ENCODE measurements around the gene MYO5A.
"Not testable (repeated sequence)": the region's sequence is repeated elsewhere in the genome, so short reads cannot be mapped to it uniquely, and the experiment has no call there.

The MYO5A gene

DNA sequence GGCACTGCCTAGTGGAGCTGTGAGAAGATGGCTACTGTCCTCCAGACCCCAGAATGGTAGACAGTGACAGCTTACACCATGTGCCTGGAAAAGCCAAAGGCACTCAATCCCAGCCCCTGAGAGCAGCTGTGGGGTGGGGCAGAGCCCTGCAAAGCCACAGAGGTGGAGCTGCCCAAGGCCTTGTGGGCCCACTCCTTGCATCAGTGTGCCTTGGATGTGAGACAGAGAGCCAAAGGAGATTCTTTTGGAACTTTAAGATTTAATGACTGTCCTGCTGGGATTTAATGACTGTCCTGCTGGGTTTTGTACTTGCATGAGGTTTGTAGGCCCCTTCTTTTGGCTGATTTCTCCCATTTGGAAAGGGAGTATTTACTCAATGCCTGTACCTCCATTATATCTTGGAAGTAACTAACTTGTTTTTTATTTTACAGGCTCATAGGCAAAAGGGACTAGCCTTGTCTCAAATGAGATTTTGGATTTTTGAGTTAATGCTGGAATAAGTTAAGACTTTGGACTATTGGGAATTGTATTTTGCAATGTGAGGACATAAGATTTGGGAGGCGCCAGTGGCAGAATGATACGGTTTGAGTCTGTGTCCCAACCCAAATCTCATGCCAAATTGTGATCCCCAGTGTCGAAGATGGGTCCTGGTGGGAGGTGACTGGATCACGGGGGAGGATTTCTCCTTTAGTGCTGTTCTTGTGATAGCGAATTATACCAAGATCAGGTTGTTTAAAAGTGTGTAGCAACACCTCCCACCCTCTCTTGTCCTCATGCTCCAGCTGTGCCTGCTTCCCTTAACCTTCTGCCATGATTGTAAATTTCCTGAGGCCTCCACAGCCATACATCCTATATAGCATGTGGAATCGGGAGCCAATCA, 80.4 kb downstream of the MYO5A start:
- no peak for DNase-seq (ENCODE audit: insufficient read length, low spot score)
- FAIRE-seq = no peak
- no peak for TF ChIP-seq PAX5 (IDR thresholded peaks at IDR 0.05; ENCODE audit: insufficient read depth, low read length, severe bottlenecking)
- no peak for TF ChIP-seq SPI1 (IDR thresholded peaks at IDR 0.05; ENCODE audit: low read depth, low read length)
- TF ChIP-seq POLR2AphosphoS5 (IDR thresholded peaks at IDR 0.05; ENCODE audit: low read depth, low read length) = no peak

DNA sequence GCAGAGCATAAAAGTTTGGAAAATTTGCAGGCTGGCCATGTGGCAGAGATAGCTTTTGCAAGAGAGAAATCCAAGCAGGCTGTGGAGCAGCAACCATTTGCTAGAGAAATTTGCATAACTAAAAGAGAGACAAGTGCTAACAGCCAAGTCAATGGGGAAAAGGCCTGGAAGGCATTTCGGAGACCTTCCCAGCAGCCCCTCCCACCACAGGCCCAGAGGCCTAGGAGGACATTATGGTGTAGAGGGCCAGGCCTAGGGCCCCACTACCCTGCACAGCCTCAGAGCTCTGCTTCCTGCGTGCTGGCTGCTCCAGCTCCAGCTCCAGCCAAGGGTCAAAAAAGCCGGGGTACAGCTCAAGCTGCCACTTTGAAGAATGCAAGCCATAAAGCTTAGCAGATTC, 82.7 kb downstream of the MYO5A start:
- DNase-seq (ENCODE audit: insufficient read length, low spot score) (no peak), FAIRE-seq (no peak)
- TF ChIP-seq POLR2A (IDR thresholded peaks at IDR 0.05; ENCODE audit: low read depth, low read length) (no peak), POLR2AphosphoS5 (IDR thresholded peaks at IDR 0.05; ENCODE audit: low read depth, low read length) (no peak), SPI1 (IDR thresholded peaks at IDR 0.05; ENCODE audit: low read depth, low read length) (no peak), TAF1 (IDR thresholded peaks at IDR 0.05; ENCODE audit: low read depth, low read length) (no peak), PAX5 (IDR thresholded peaks at IDR 0.05; ENCODE audit: insufficient read depth, low read length, severe bottlenecking) (no peak), POU2F2 (IDR thresholded peaks at IDR 0.05; ENCODE audit: low read depth, low read length) (no peak)

DNA sequence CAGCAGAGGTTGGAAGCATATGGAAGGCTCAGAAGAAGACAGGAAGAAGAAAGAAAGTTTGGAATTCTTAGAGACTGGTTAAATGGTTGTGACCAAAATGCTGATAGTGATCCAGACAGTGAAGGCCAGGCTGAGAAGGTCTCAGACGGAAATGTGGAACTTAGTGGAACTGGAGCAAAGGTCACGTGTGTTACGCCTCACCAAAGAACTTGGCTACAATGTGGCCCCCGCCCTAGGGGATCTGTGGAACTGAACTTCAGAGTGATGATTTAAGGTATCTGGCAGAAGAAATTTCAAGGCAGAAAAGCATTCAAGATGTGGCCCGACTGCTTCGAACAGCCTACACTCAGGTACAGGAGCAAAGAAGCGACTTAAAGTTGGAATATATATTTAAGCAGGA, 83.1 kb downstream of the MYO5A start:
- TF ChIP-seq POLR2A (IDR thresholded peaks at IDR 0.05; ENCODE audit: low read depth, low read length) (no peak), POLR2AphosphoS5 (IDR thresholded peaks at IDR 0.05; ENCODE audit: low read depth, low read length) (no peak), SPI1 (IDR thresholded peaks at IDR 0.05; ENCODE audit: low read depth, low read length) (no peak), POU2F2 (IDR thresholded peaks at IDR 0.05; ENCODE audit: low read depth, low read length) (no peak), PAX5 (IDR thresholded peaks at IDR 0.05; ENCODE audit: insufficient read depth, low read length, severe bottlenecking) (no peak), TAF1 (IDR thresholded peaks at IDR 0.05; ENCODE audit: low read depth, low read length) (no peak)
- DNase-seq (ENCODE audit: insufficient read length, low spot score) = no peak
- FAIRE-seq = no peak

DNA sequence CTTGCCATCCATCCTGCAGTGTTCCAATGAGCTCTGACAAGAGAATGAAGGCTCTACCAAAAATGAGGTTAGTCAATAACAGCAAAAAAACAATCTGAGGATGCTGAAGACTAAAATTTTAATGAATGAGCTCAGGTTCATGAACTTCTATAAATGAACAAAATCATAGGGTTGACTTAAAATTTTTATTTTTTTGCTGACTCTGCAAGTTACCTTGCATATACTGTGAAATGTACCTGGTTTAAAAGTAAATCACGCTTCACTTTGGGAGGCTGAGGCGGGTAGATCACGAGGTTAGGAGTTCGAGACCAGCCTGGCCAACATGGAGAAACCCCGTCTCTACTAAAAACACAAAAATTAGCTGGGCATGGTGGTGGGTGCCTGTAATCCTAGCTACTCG, 85.5 kb downstream of the MYO5A start:
- not testable (repeated sequence) for DNase-seq (ENCODE audit: insufficient read length, low spot score); FAIRE-seq

DNA sequence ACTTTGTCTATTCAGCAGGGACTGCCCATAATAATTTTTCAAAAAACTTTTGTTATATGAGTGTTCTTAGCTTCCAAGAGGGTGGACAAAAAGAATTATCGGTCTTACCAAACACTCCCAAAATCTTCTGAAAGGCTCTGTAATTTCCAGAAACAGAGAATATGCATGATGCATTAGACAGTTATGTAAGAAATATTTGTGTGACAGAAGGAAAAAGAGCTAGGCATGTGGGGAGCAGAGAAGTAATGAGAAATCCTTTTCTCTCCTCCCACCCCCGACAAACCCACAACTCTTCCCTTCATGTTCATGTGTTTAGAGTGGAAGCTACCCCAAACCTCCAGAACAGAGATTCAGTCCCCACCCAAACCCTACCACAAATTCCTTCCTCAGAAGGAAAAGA, 86.8 kb downstream of the MYO5A start:
- TF ChIP-seq TAF1 (IDR thresholded peaks at IDR 0.05; ENCODE audit: low read depth, low read length) (no peak), PAX5 (IDR thresholded peaks at IDR 0.05; ENCODE audit: insufficient read depth, low read length, severe bottlenecking) (no peak), POLR2A (IDR thresholded peaks at IDR 0.05; ENCODE audit: low read depth, low read length) (no peak), POU2F2 (IDR thresholded peaks at IDR 0.05; ENCODE audit: low read depth, low read length) (no peak), SPI1 (IDR thresholded peaks at IDR 0.05; ENCODE audit: low read depth, low read length) (no peak), POLR2AphosphoS5 (IDR thresholded peaks at IDR 0.05; ENCODE audit: low read depth, low read length) (no peak)
- DNase-seq (ENCODE audit: insufficient read length, low spot score) = no peak
- no peak for FAIRE-seq

DNA sequence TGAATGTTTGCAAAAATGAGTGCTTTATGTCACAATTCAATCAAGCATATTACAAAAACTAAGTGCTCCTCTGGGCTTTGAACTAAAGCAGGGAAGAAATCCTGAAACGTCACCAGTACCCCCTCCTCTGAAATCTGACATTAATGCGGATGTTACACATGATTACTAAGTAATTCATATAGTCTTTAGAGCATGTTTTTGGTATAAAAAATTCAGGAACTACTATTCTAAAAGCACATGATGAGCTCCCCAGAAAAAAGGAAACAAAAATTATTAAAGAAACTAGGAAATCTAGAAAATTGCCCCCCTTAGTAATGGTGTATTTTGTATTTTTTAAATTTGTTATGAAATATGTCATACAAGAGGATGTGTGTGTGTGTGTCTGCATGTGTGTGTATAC, 87.7 kb downstream of the MYO5A start:
- FAIRE-seq = no peak
- TF ChIP-seq PAX5 (IDR thresholded peaks at IDR 0.05; ENCODE audit: insufficient read depth, low read length, severe bottlenecking) (no peak), POU2F2 (IDR thresholded peaks at IDR 0.05; ENCODE audit: low read depth, low read length) (no peak), SPI1 (IDR thresholded peaks at IDR 0.05; ENCODE audit: low read depth, low read length) (no peak), POLR2AphosphoS5 (IDR thresholded peaks at IDR 0.05; ENCODE audit: low read depth, low read length) (no peak), TAF1 (IDR thresholded peaks at IDR 0.05; ENCODE audit: low read depth, low read length) (no peak), POLR2A (IDR thresholded peaks at IDR 0.05; ENCODE audit: low read depth, low read length) (no peak)
- no peak for DNase-seq (ENCODE audit: insufficient read length, low spot score)

- DNase-seq (ENCODE audit: insufficient read length, low spot score) = no peak
- no peak for FAIRE-seq
- TF ChIP-seq POLR2AphosphoS5 (IDR thresholded peaks at IDR 0.05; ENCODE audit: low read depth, low read length) (no peak), POLR2A (IDR thresholded peaks at IDR 0.05; ENCODE audit: low read depth, low read length) (no peak), TAF1 (IDR thresholded peaks at IDR 0.05; ENCODE audit: low read depth, low read length) (no peak), PAX5 (IDR thresholded peaks at IDR 0.05; ENCODE audit: insufficient read depth, low read length, severe bottlenecking) (no peak), POU2F2 (IDR thresholded peaks at IDR 0.05; ENCODE audit: low read depth, low read length) (no peak), SPI1 (IDR thresholded peaks at IDR 0.05; ENCODE audit: low read depth, low read length) (no peak)
Measured at GRCh38 chr15:52440414-52440813, 88.3 kb downstream of the MYO5A start.

DNA sequence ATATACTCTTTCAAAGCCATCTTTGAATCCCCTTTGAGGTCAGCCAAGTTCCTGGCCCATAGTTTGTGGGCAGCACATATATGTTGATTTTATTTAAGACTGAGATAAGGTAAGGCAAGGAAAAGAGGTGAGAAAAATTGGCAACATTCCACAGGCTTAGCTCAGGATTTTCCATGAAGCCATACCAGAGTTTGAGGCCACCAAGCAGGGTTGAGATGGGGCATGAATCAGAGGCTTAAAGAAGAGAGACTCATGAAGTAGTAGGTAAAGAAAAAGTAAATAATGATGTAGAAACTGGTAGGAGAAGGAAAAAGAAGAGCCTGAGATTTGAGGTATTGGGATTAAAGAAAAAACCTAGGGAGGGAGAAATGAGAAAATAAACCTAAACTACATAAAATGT, 89.2 kb downstream of the MYO5A start:
- no peak for DNase-seq (ENCODE audit: insufficient read length, low spot score)
- FAIRE-seq = no peak
- TF ChIP-seq POLR2A (IDR thresholded peaks at IDR 0.05; ENCODE audit: low read depth, low read length) = no peak
- TF ChIP-seq TAF1 (IDR thresholded peaks at IDR 0.05; ENCODE audit: low read depth, low read length) = no peak
- TF ChIP-seq POU2F2 (IDR thresholded peaks at IDR 0.05; ENCODE audit: low read depth, low read length) = no peak
- no peak for TF ChIP-seq POLR2AphosphoS5 (IDR thresholded peaks at IDR 0.05; ENCODE audit: low read depth, low read length)
- no peak for TF ChIP-seq PAX5 (IDR thresholded peaks at IDR 0.05; ENCODE audit: insufficient read depth, low read length, severe bottlenecking)
- no peak for TF ChIP-seq SPI1 (IDR thresholded peaks at IDR 0.05; ENCODE audit: low read depth, low read length)

DNA sequence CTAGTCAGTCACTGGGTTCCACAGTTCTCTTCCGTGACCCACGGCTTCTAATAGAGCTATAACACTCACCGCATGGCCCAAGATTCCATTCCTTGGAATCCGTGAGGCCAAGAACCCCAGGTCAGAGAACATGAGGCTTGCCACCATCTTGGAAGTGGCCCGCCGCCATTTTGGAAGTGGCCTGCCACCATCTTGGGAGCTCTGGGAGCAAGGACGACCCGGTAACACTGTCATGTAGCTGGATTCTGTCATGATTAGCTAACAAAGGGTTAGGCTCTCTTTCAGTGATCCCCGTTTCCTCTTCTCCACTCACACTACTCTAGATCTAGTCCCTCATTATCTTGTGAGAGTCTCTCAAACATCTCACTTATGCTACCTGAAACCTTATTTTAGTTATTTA, 89.6 kb downstream of the MYO5A start:
- FAIRE-seq = not testable (repeated sequence)

GRCh38 chr15:52438047-52438446, 90.6 kb downstream of the MYO5A start:
- DNase-seq (ENCODE audit: insufficient read length, low spot score) = no peak
- no peak for FAIRE-seq
- TF ChIP-seq PAX5 (IDR thresholded peaks at IDR 0.05; ENCODE audit: insufficient read depth, low read length, severe bottlenecking) = no peak
- TF ChIP-seq SPI1 (IDR thresholded peaks at IDR 0.05; ENCODE audit: low read depth, low read length) = no peak
- TF ChIP-seq POU2F2 (IDR thresholded peaks at IDR 0.05; ENCODE audit: low read depth, low read length) = no peak
- TF ChIP-seq POLR2A (IDR thresholded peaks at IDR 0.05; ENCODE audit: low read depth, low read length) = no peak
- TF ChIP-seq POLR2AphosphoS5 (IDR thresholded peaks at IDR 0.05; ENCODE audit: low read depth, low read length) = no peak
- TF ChIP-seq TAF1 (IDR thresholded peaks at IDR 0.05; ENCODE audit: low read depth, low read length) = no peak

More for the DNA sequence above, 89.6 kb downstream of the MYO5A start:
- not testable (repeated sequence) for DNase-seq (ENCODE audit: insufficient read length, low spot score)
